Smooth muscle cell (in vitro differentiated cells): ENCODE results near the gene IRF1. TPM values are rescaled to one million over a fixed set of nuclear protein-coding genes. Genes with fewer than 3 reads are reported as not detected.
"Not testable (repeated sequence)": the region's sequence is repeated elsewhere in the genome, so short reads cannot be mapped to it uniquely, and the experiment has no call there.

Experiments used
- DNase-seq: peaks from one replicate; lab custom pipeline; 2025; ENCODE audit not compliant: unreplicated experiment; lab: John Stamatoyannopoulos, UW
- H2AFZ ChIP-seq: fragments of 200-600 bp; sonication (generic); 2 replicates; pipeline ENCODE4 v1.6.0; 2016; ENCODE audit warnings: antibody characterized with exemption, low read depth, mild to moderate bottlenecking
- H3F3A ChIP-seq: fragments of 200-600 bp; sonication (generic); 2 replicates; pipeline ENCODE4 v1.6.0; 2017; ENCODE audit warnings: antibody characterized with exemption, low read depth
- H3K27ac ChIP-seq: fragments of 200-600 bp; sonication (generic); 2 replicates; pipeline ENCODE4 v1.5.1; 2016; ENCODE audit warnings: low read depth, mild to moderate bottlenecking
- H3K27me3 ChIP-seq: fragments of 200-600 bp; sonication (generic); 2 replicates; pipeline ENCODE4 v1.6.1; 2016; ENCODE audit warnings: low read depth, mild to moderate bottlenecking
- H3K36me3 ChIP-seq: fragments of 200-600 bp; sonication (generic); 2 replicates; pipeline ENCODE4 v1.5.1; 2016; ENCODE audit warnings: low read depth
- H3K4me1 ChIP-seq: fragments of 200-600 bp; sonication (generic); 2 replicates; pipeline ENCODE4 v1.5.1; 2016; ENCODE audit warnings: low read depth
- H3K4me2 ChIP-seq: fragments of 200-600 bp; sonication (generic); 2 replicates; pipeline ENCODE4 v1.6.0; 2016; ENCODE audit warnings: mild to moderate bottlenecking
- H3K4me3 ChIP-seq: fragments of 200-600 bp; sonication (generic); 2 replicates; pipeline ENCODE4 v1.5.1; 2016; ENCODE audit warnings: mild to moderate bottlenecking
- H3K79me2 ChIP-seq: fragments of 200-600 bp; sonication (generic); 2 replicates; pipeline ENCODE4 v1.6.0; 2016; ENCODE audit warnings: low read depth, mild to moderate bottlenecking
- H3K9ac ChIP-seq: fragments of 200-600 bp; sonication (generic); 2 replicates; pipeline ENCODE4 v1.6.0; 2016; ENCODE audit warnings: low read depth
- H3K9me3 ChIP-seq: fragments of 200-600 bp; sonication (generic); replicated peaks from 2 replicates; pipeline ENCODE4 v1.5.1; 2016; ENCODE audit warnings: low read depth
- H4K20me1 ChIP-seq: fragments of 200-600 bp; sonication (generic); 2 replicates; pipeline ENCODE4 v1.6.0; 2016; ENCODE audit warnings: low read depth
- WGBS: methylation state at CpG from one replicate; pipeline ENCODE4 v1.1.7; 2016; ENCODE audit warnings: low lambda C conversion rate; 5-methylcytosine and 5-hydroxymethylcytosine counted together
- polyA plus RNA-seq: library from polyadenylated mRNA; unstranded; fragments of >200 nt; fragmentation: Nextera tagmentation; extraction: Ambion mirVana; gene quantifications from 2 replicates; pipeline ENCODE4 v1.2.1, GENCODE V29; 2016
- total RNA-seq: library from RNA; depleted of rRNA; stranded (reverse); fragments of >200 nt; gene quantifications from 2 replicates; pipeline ENCODE4 v1.2.3, GENCODE V29; 2014
- TF ChIP-seq, protein P1 (sequence below): fragments of 200-600 bp; sonication (generic); IDR thresholded peaks from 2 replicates; pipeline ENCODE4 v1.5.1; 2017; ENCODE audit warnings: borderline replicate concordance, mild to moderate bottlenecking, antibody characterized with exemption; ENCODE audit not compliant: insufficient read depth, poor library complexity, severe bottlenecking

IRF1 gene
- total and polyA plus RNA-seq, 2 experiments from 2014 or later = 15.7 to 19.1 TPM

GRCh38 chr5:132526974-132527564 lies 36.5 kb upstream of the IRF1 start:
- Histone ChIP-seq H3K36me3 (no peaks in the 10 kb centered on the region), H3K79me2 (no peaks in the 10 kb centered on the region), H3K27ac (no peak overlapping the region), H3K9ac (no peak overlapping the region), H3K9me3 (no peaks in the 10 kb centered on the region), H3K4me1 (no peaks in the 10 kb centered on the region), H3K4me2 (peak overlapping the region; percentile 84), H3F3A (no peaks in the 10 kb centered on the region), H3K27me3 (peaks cover 24% of the 10 kb centered on the region), H2AFZ (peak overlapping the region; percentile 83), H3K4me3 (peak overlapping the region; percentile 37), H4K20me1 (no peaks in the 10 kb centered on the region)
- no peak for DNase-seq
- TF ChIP-seq, protein P1, sequence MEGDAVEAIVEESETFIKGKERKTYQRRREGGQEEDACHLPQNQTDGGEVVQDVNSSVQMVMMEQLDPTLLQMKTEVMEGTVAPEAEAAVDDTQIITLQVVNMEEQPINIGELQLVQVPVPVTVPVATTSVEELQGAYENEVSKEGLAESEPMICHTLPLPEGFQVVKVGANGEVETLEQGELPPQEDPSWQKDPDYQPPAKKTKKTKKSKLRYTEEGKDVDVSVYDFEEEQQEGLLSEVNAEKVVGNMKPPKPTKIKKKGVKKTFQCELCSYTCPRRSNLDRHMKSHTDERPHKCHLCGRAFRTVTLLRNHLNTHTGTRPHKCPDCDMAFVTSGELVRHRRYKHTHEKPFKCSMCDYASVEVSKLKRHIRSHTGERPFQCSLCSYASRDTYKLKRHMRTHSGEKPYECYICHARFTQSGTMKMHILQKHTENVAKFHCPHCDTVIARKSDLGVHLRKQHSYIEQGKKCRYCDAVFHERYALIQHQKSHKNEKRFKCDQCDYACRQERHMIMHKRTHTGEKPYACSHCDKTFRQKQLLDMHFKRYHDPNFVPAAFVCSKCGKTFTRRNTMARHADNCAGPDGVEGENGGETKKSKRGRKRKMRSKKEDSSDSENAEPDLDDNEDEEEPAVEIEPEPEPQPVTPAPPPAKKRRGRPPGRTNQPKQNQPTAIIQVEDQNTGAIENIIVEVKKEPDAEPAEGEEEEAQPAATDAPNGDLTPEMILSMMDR = no peak
- 66% methylated on average over 8 of the region's 8 CpGs for WGBS

DNA sequence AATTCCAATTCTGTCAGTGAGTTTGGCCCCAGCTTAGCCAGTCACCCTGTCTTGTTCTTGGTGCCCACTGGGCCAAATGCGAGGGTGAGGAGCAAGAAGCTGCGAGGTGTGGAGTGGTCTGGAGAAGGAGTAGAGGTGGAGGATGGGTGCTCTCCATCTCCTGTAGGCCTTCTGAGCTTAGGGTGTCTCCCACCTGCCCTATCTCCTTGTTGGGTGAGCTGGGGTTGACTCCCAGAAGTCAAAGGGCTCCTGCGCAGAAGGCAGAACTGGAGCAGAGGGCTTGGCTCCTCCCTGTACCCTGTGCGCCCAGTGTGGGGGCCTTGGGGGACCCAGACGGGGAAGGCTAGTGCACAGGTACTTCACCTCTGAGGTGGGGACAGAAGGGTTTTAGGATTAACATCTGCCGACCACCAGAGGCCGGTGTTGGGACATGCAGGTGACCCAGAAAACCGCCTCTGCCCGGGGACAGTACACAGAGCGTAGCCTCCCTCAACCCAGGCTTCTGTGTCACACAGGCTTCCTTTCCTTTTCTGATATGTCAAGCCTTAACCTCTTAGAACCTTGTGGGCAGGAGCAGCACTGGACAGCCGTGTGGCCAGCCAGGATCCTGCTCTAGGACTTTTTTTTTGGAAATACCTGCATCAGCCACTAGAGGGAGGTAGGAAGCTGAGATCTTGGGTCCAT lies 35.9 kb upstream of the IRF1 start:
- DNase-seq = no peak
- Histone ChIP-seq H3K79me2 (no peaks in the 10 kb centered on the region), H3K36me3 (no peaks in the 10 kb centered on the region), H3K4me1 (no peaks in the 10 kb centered on the region), H3K4me2 (peak overlapping the region; percentile 84), H3K9me3 (no peaks in the 10 kb centered on the region), H2AFZ (peak overlapping the region; percentile 83), H3K9ac (no peak overlapping the region), H3F3A (no peaks in the 10 kb centered on the region), H3K27me3 (peaks cover 17% of the 10 kb centered on the region), H3K27ac (no peak overlapping the region), H3K4me3 (peak overlapping the region; percentile 37), H4K20me1 (no peaks in the 10 kb centered on the region)
- 38% methylated on average over 11 of the region's 11 CpGs for WGBS
- TF ChIP-seq, protein P1 = peak; percentile 83

- Histone ChIP-seq H3K79me2 (no peaks in the 10 kb centered on the region), H3K4me1 (no peaks in the 10 kb centered on the region), H3K27ac (no peak overlapping the region), H2AFZ (no peak overlapping the region), H3K27me3 (peaks cover 6% of the 10 kb centered on the region), H3K9ac (no peak overlapping the region), H3K36me3 (no peaks in the 10 kb centered on the region), H3K4me3 (no peak overlapping the region), H3K9me3 (no peaks in the 10 kb centered on the region), H3F3A (no peaks in the 10 kb centered on the region), H4K20me1 (no peaks in the 10 kb centered on the region), H3K4me2 (no peak overlapping the region)
- TF ChIP-seq, protein P1 = no peak
- DNase-seq = no peak
Observed at GRCh38 chr5:132525299-132525724, 34.7 kb upstream of the IRF1 start.

DNA sequence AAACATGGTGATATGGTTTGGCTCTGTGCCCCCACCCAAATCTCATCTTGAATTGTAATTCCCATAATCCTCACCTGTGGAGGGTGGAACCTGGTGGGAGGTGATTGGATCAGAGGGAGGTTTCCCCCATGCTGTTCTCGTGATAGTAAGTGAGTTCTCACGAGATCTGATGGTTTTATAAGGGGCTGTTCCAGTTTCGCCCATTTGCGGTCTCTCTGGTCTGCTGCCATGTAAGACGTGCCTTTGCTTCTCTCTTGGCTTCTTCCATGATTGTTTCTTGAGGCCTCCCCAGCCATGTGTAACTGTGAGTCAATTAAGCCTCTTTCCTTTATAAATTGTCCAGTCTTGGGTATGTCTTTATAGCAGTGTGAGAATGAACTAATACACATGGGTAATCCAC lies 34.3 kb upstream of the IRF1 start:
- not testable (repeated sequence) for H3K27me3 ChIP-seq, H3K36me3 ChIP-seq, H2AFZ ChIP-seq, H3K9ac ChIP-seq, H3K79me2 ChIP-seq, H3K4me1 ChIP-seq, H3K9me3 ChIP-seq, H3F3A ChIP-seq, H3K4me2 ChIP-seq, H4K20me1 ChIP-seq, H3K27ac ChIP-seq, H3K4me3 ChIP-seq, DNase-seq
- WGBS = 88% methylated on average over 5 of the region's 5 CpGs

- H3K79me2 ChIP-seq, H4K20me1 ChIP-seq, H2AFZ ChIP-seq, H3K36me3 ChIP-seq, H3K9ac ChIP-seq, H3K9me3 ChIP-seq, H3K4me2 ChIP-seq, H3K27ac ChIP-seq, H3K4me3 ChIP-seq, DNase-seq, H3K4me1 ChIP-seq, H3K27me3 ChIP-seq, H3F3A ChIP-seq: not testable (repeated sequence)
- WGBS = 86% methylated on average over 1 of the region's 1 CpG
Observed at GRCh38 chr5:132522067-132522466, 31.5 kb upstream of the IRF1 start.

DNA sequence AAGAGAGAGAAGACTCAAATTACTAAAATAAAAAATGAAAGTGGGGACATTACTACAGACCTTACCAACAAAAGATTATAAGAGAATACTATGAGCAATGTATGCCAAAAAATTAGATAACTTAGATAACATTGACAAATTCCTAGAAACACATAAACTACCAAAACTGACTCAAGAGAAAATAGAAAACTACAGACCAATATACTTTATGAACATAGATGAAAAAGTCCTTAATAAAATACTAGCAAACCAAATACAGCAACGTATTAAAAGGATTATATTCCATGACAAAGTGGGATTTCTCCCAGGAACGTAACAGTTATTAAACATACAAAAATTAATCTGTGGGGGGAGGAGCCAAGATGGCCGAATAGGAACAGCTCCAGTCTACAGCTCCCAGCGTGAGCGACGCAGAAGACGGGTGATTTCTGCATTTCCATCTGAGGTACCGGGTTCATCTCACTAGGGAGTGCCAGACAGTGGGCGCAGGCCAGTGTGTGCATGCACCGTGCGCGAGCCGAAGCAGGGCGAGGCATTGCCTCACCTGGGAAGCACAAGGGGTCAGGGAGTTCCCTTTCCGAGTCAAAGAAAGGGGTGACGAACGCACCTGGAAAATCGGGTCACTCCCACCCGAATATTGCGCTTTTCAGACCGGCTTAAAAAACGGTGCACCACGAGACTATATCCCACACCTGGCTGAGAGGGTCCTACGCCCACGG lies 23.2 kb upstream of the IRF1 start:
- not testable (repeated sequence) for H3K4me1 ChIP-seq

More for the DNA sequence above, 23.2 kb upstream of the IRF1 start:
- not testable (repeated sequence) for H3K9me3 ChIP-seq, H2AFZ ChIP-seq, H3K27me3 ChIP-seq, H3K27ac ChIP-seq, H3K36me3 ChIP-seq, H3K9ac ChIP-seq, H3K79me2 ChIP-seq, H4K20me1 ChIP-seq, H3K4me3 ChIP-seq, H3K4me2 ChIP-seq, H3F3A ChIP-seq, DNase-seq
- 92% methylated on average over 8 of the region's 25 CpGs for WGBS
